Measurements from ENCODE around the gene CHIC2.

The CHIC2 gene

DNA sequence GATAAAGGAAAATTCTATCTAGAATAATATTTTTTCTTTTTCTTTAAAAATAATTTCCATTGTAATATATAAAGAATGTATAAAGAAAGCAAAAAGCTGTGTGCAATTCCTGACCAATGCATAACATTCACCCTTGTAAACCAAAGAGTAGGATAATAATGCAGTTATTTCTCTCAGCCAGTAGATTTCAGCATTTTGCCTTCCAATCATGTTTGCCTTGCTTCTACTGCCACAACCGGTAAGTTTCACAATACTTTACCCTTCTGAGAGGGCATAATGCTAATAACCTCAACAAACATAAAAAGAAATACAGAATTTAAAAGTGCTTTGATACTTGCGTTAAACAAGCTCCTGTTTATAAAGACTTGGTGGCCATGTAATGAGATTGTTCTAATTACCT, 59.9 kb downstream of the CHIC2 start:
- Histone ChIP-seq H3K9me2 (ENCODE audit: low read depth, low read length) (no peaks in the 10 kb centered on the region), H3K4me3 (ENCODE audit: low read depth, low read length, poor library complexity, severe bottlenecking) (no peak overlapping the region), H2AFZ (ENCODE audit: low read length) (no peak overlapping the region), H3K9me3 (ENCODE audit: low read length) (no peaks in the 10 kb centered on the region), H4K20me1 (ENCODE audit: insufficient read depth, low read length) (no peaks in the 10 kb centered on the region), H3K4me1 (ENCODE audit: insufficient read depth, low read length, severe bottlenecking) (no peaks in the 10 kb centered on the region), H3K27me3 (ENCODE audit: insufficient read depth, low read length) (no peaks in the 10 kb centered on the region), H3K27ac (ENCODE audit: low read depth, low read length, poor library complexity, severe bottlenecking) (no peak overlapping the region), H3K79me2 (ENCODE audit: insufficient read depth, low read length) (no peaks in the 10 kb centered on the region), H3K9ac (ENCODE audit: low read length) (no peak overlapping the region), H3K4me2 (ENCODE audit: low read length) (no peak overlapping the region), H3K36me3 (ENCODE audit: insufficient read depth, low read length) (peaks cover 14% of the 10 kb centered on the region), H3F3A (ENCODE audit: insufficient read depth, low read length) (no peaks in the 10 kb centered on the region)
- TF ChIP-seq EZH2 (IDR thresholded peaks at IDR 0.05; ENCODE audit: borderline replicate concordance, low read length): no peak
- no peak for TF ChIP-seq CTCF (IDR thresholded peaks at IDR 0.05; ENCODE audit: low read length)

DNA sequence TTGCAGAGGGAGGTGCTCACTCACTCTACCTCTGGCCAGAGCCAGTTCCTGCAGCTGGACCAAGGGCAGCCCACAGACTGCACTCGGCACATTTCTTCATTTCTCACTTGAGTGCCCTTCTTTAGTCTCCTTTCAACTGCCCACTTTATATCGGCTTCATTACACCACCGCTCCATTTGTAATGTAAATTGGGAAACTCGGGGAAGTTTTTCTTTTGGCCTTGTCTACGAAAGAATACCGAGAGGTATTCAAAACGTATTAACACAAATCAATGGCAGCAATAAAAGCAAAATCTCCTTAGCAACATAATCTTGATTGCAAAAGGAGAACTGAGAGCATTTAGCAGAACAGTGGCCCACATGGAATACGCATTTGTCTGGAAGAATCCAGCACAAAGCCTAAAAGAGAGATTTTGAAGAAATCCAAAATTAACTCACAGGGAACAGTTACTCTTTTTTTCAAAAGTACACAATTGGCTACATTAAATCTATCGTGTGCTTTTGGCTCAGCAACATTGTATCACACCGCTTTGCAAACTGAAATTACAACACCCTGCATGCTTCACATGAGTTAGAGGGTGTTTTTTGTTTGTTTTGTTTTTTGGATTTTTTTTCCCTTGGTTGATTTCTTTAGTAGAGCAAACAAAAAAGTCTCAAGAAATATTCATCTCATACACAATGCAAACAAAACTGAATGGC, 62.6 kb downstream of the CHIC2 start:
- no peak overlapping the region for H3K27ac ChIP-seq (ENCODE audit: low read depth, low read length, poor library complexity, severe bottlenecking)
- no peaks in the 10 kb centered on the region for H3F3A ChIP-seq (ENCODE audit: insufficient read depth, low read length)
- H3K9me3 ChIP-seq (ENCODE audit: low read length): no peaks in the 10 kb centered on the region
- no peak overlapping the region for H3K4me3 ChIP-seq (ENCODE audit: low read depth, low read length, poor library complexity, severe bottlenecking)
- no peak overlapping the region for H2AFZ ChIP-seq (ENCODE audit: low read length)
- H3K4me2 ChIP-seq (ENCODE audit: low read length): no peak overlapping the region
- no peaks in the 10 kb centered on the region for H4K20me1 ChIP-seq (ENCODE audit: insufficient read depth, low read length)
- no peaks in the 10 kb centered on the region for H3K9me2 ChIP-seq (ENCODE audit: low read depth, low read length)
- peaks cover 10% of the 10 kb centered on the region for H3K36me3 ChIP-seq (ENCODE audit: insufficient read depth, low read length)
- no peaks in the 10 kb centered on the region for H3K27me3 ChIP-seq (ENCODE audit: insufficient read depth, low read length)
- no peaks in the 10 kb centered on the region for H3K4me1 ChIP-seq (ENCODE audit: insufficient read depth, low read length, severe bottlenecking)
- H3K9ac ChIP-seq (ENCODE audit: low read length): no peak overlapping the region
- TF ChIP-seq CTCF (IDR thresholded peaks at IDR 0.05; ENCODE audit: low read length): no peak
- TF ChIP-seq EZH2 (IDR thresholded peaks at IDR 0.05; ENCODE audit: borderline replicate concordance, low read length): no peak
- no peaks in the 10 kb centered on the region for H3K79me2 ChIP-seq (ENCODE audit: insufficient read depth, low read length)

GRCh38 chr4:53997898-53998297, 66.5 kb downstream of the CHIC2 start:
- no peak for TF ChIP-seq CTCF (IDR thresholded peaks at IDR 0.05; ENCODE audit: low read length)
- no peak for TF ChIP-seq EZH2 (IDR thresholded peaks at IDR 0.05; ENCODE audit: borderline replicate concordance, low read length)
- Histone ChIP-seq H4K20me1 (ENCODE audit: insufficient read depth, low read length) (no peaks in the 10 kb centered on the region), H3K36me3 (ENCODE audit: insufficient read depth, low read length) (peaks cover 5% of the 10 kb centered on the region; the same call in 1 of the 2 replicates), H3K9me3 (ENCODE audit: low read length) (no peaks in the 10 kb centered on the region), H3K4me1 (ENCODE audit: insufficient read depth, low read length, severe bottlenecking) (no peaks in the 10 kb centered on the region), H3K9ac (ENCODE audit: low read length) (no peak overlapping the region), H3K9me2 (ENCODE audit: low read depth, low read length) (no peaks in the 10 kb centered on the region), H3K4me2 (ENCODE audit: low read length) (no peak overlapping the region), H2AFZ (ENCODE audit: low read length) (no peak overlapping the region), H3K27ac (ENCODE audit: low read depth, low read length, poor library complexity, severe bottlenecking) (no peak overlapping the region), H3K27me3 (ENCODE audit: insufficient read depth, low read length) (no peaks in the 10 kb centered on the region), H3K79me2 (ENCODE audit: insufficient read depth, low read length) (no peaks in the 10 kb centered on the region), H3F3A (ENCODE audit: insufficient read depth, low read length) (no peaks in the 10 kb centered on the region), H3K4me3 (ENCODE audit: low read depth, low read length, poor library complexity, severe bottlenecking) (no peak overlapping the region)
